ENCODE measurements around the gene AKNAD1. TPM values are rescaled to one million over a fixed set of nuclear protein-coding genes. Genes with fewer than 3 reads are reported as not detected.

AKNAD1 gene
- polyA plus RNA-seq, 1 donor (not counting 4 experiments of a cell fraction or from before 2014, with no cell fraction given), result 6.9 TPM

DNA sequence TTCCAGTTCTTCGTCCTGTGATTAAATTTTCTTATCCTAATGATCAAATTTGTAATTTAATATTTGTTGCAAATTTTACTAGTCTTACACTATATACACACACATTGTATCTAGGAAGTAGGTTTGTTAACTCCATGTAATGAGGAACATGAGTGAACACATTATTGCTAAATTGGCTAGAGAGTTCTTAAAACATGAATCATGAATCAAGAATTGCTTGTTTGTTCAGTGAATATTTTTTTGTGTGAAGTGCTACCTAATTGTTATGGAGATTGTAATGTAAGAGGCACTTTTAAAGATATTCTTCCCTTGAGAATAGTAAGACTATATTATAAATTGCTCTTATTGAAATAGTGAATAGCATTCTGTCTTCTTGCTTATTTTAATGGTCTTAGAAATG lies 24.5 kb upstream of the AKNAD1 start:
- Histone ChIP-seq H3K9me1 (ENCODE audit: control insufficient read depth, extremely low read depth, insufficient read depth, low read length) (no peaks in the 10 kb centered on the region), H3K27ac (ENCODE audit: control insufficient read depth, insufficient read depth, low read length) (peak overlapping the region; percentile 50), H4K20me1 (ENCODE audit: control insufficient read depth, extremely low read depth, insufficient read depth, low read length) (no peaks in the 10 kb centered on the region), H3K36me3 (ENCODE audit: control insufficient read depth in 2 of 2, extremely low read depth in 1 of 2, insufficient read depth in 2 of 2, low read length in 2 of 2) (peaks cover 2 to 12% of the 10 kb centered on the region in 2 experiments), H3K27me3 (ENCODE audit: control insufficient read depth, extremely low read depth, insufficient read depth, low read length) (no peaks in the 10 kb centered on the region), H3K4me2 (ENCODE audit: control insufficient read depth, extremely low read depth, insufficient read depth, low read depth, low read length) (peak overlapping the region; percentile 97), H3K4me3 (ENCODE audit: control insufficient read depth in 2 of 3, extremely low read depth in 1 of 3, insufficient read depth in 2 of 3, low read depth in 1 of 3, low read length in 3 of 3) (peak overlapping the region in 2 of 3 experiments; percentile 12 to 42), H3K9ac (ENCODE audit: control insufficient read depth, extremely low read depth, insufficient read depth, low read length) (no peak overlapping the region), H3K9me3 (ENCODE audit: control insufficient read depth, low read depth, low read length) (no peaks in the 10 kb centered on the region), H3K4me1 (ENCODE audit: control insufficient read depth, extremely low read depth, insufficient read depth, low read length) (peaks cover 34% of the 10 kb centered on the region), H3K79me2 (ENCODE audit: control insufficient read depth, insufficient read depth, low read length) (peaks cover 90% of the 10 kb centered on the region), H2AFZ (ENCODE audit: control insufficient read depth, low read length) (no peak overlapping the region)
- no peak for FAIRE-seq
- no peak for TF ChIP-seq CTCF (optimal IDR thresholded peaks at IDR 0.05 in 1 of 3, IDR thresholded peaks at IDR 0.05 in 1 of 3, conservative IDR thresholded peaks at IDR 0.05 in 1 of 3; ENCODE audit: extremely low read depth in 1 of 3, insufficient read depth in 2 of 3, low read length in 3 of 3)
- TF ChIP-seq EZH2 (IDR thresholded peaks at IDR 0.05; ENCODE audit: low read length), result no peak
- DNase-seq (ENCODE audit: low read depth, low spot score), result no peak
- dilution Hi-C loops (cut with MboI; ENCODE audit: extremely low pct_ligation_motif_present, low sequenced_read_pairs), result no loop called here

DNA sequence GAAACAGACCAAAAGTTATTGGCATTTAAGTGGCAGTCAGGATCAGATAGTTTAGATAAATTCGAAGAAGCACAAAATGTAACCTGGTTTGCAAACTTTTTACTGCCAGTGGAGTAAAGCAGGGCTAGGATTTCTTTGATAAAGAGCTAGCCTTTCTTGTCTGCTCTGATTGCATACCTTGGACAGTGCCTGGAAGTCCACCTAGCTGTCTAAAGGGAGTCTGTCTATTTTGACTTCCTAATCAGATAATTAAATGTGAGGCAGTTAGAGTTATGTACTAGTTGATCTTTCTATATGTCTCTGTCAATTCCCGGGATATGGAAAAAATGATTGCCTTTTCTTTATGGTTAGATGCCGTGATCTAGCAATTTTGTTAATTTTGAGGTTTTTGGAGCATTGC lies 24.0 kb upstream of the AKNAD1 start:
- Histone ChIP-seq H3K4me3 (ENCODE audit: control insufficient read depth in 2 of 3, extremely low read depth in 1 of 3, insufficient read depth in 2 of 3, low read depth in 1 of 3, low read length in 3 of 3) (peak overlapping the region in 2 of 3 experiments; percentile 12 to 42), H3K79me2 (ENCODE audit: control insufficient read depth, insufficient read depth, low read length) (peaks cover 87% of the 10 kb centered on the region), H3K4me2 (ENCODE audit: control insufficient read depth, extremely low read depth, insufficient read depth, low read depth, low read length) (peak overlapping the region; percentile 97), H3K27ac (ENCODE audit: control insufficient read depth, insufficient read depth, low read length) (peak overlapping the region; percentile 50), H3K9ac (ENCODE audit: control insufficient read depth, extremely low read depth, insufficient read depth, low read length) (no peak overlapping the region), H3K27me3 (ENCODE audit: control insufficient read depth, extremely low read depth, insufficient read depth, low read length) (no peaks in the 10 kb centered on the region), H3K4me1 (ENCODE audit: control insufficient read depth, extremely low read depth, insufficient read depth, low read length) (peaks cover 31% of the 10 kb centered on the region), H4K20me1 (ENCODE audit: control insufficient read depth, extremely low read depth, insufficient read depth, low read length) (no peaks in the 10 kb centered on the region), H3K9me1 (ENCODE audit: control insufficient read depth, extremely low read depth, insufficient read depth, low read length) (no peaks in the 10 kb centered on the region), H2AFZ (ENCODE audit: control insufficient read depth, low read length) (no peak overlapping the region), H3K36me3 (ENCODE audit: control insufficient read depth in 2 of 2, extremely low read depth in 1 of 2, insufficient read depth in 2 of 2, low read length in 2 of 2) (peaks cover 2 to 9% of the 10 kb centered on the region in 2 experiments), H3K9me3 (ENCODE audit: control insufficient read depth, low read depth, low read length) (no peaks in the 10 kb centered on the region)
- no peak for FAIRE-seq
- TF ChIP-seq EZH2 (IDR thresholded peaks at IDR 0.05; ENCODE audit: low read length) (no peak), CTCF (optimal IDR thresholded peaks at IDR 0.05 in 1 of 3, IDR thresholded peaks at IDR 0.05 in 1 of 3, conservative IDR thresholded peaks at IDR 0.05 in 1 of 3; ENCODE audit: extremely low read depth in 1 of 3, insufficient read depth in 2 of 3, low read length in 3 of 3) (no peak)
- dilution Hi-C loops (cut with MboI; ENCODE audit: extremely low pct_ligation_motif_present, low sequenced_read_pairs), result no loop called here
- DNase-seq (ENCODE audit: low read depth, low spot score), result no peak
